IPS DF 6.9 (cell line): ENCODE results near the gene SEC14L2.

Source experiments
- DNase-seq: peaks from one replicate; pipeline ENCODE4 v3.0.0-alpha.2; 2013; ENCODE audit warnings: low read depth, low spot score
- H3K27ac ChIP-seq: one replicate; pipeline ENCODE4 v1.5.1; 2013; ENCODE audit warnings: low read length, control low read depth
- H3K27me3 ChIP-seq: 2 replicates; pipeline ENCODE4 v1.6.1; 2013; ENCODE audit warnings: mild to moderate bottlenecking, low read length; ENCODE audit not compliant: control insufficient read depth, insufficient read depth
- H3K36me3 ChIP-seq: 2 replicates; pipeline ENCODE4 v1.6.1; 2013; ENCODE audit warnings: low read length; ENCODE audit not compliant: control insufficient read depth, insufficient read depth
- H3K4me1 ChIP-seq: 2 replicates; pipeline ENCODE4 v1.6.1; 2013; ENCODE audit warnings: low read length; ENCODE audit not compliant: control insufficient read depth, insufficient read depth
- H3K4me3 ChIP-seq: 2 replicates; pipeline ENCODE4 v1.5.1; 2013; ENCODE audit warnings: mild to moderate bottlenecking, low read length
- H3K9me3 ChIP-seq: 2 replicates; pipeline ENCODE4 v1.6.1; 2013; ENCODE audit warnings: low read length, inconsistent platforms; ENCODE audit not compliant: control insufficient read depth, insufficient read depth
- WGBS: extraction: QIAGEN DNeasy Blood & Tissue Kit; methylation state at CpG from one replicate; pipeline ENCODE4 v1.1.7; 2013; ENCODE audit warnings: mixed read lengths, missing lambda C conversion rate; ENCODE audit not compliant: insufficient read length, insufficient coverage; 5-methylcytosine and 5-hydroxymethylcytosine counted together

Gene SEC14L2

DNA sequence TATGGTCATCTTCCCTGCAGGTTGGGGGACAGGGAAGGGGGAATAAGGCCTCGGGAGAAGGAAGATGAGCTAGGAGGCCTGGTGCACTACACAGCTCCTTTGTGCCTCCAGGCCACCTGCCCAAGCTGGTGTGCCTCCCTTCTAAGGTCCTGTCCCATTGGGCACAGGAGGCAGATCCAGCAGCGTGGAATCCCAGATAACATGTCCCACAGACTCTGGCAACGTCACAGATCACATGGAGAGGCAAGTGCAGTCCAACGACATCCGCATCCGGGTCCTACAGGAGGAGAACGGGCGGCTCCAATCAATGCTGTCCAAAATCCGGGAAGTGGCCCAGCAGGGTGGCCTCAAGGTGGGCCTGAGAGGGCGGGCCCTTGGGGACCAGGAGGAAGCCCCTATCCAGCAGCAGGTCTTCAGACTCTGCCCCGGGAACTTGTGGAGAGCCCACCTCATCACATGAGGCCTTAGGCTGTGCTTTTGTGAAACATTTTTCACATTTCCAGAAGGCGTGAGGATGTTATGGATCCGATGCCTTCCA is 21.4 kb upstream of the SEC14L2 start:
- no peak overlapping the region for H3K27ac ChIP-seq
- no peaks in the 10 kb centered on the region for H3K4me1 ChIP-seq
- H3K9me3 ChIP-seq = no peaks in the 10 kb centered on the region
- H3K4me3 ChIP-seq = no peak overlapping the region
- peaks cover 4% of the 10 kb centered on the region; the same call in 1 of the 2 replicates for H3K36me3 ChIP-seq
- H3K27me3 ChIP-seq = no peaks in the 10 kb centered on the region
- WGBS = no CpG with 5 or more reads among the region's 13 CpGs
- no peak for DNase-seq

DNA sequence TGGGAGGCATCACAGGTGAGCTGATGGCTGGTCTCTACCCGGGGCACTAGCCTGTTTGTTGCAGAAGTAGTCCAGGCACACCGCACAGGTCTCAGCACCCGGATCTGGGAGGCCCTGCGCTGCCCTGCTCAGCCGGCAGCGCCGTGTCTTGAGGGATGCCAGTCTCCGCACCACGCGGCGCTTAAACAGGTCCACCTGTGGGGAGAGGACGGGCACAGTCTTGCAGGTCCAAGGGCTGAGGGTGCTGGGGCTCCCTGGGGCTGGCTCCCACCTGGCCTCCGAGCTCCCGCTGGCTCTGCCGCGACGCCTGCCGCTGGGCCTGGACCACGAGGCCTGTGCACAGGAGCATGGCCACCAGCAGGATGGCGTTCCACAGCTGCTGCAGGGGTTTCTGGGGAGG is 16.8 kb upstream of the SEC14L2 start:
- H3K4me1 ChIP-seq = no peaks in the 10 kb centered on the region
- H3K36me3 ChIP-seq = peaks cover 4% of the 10 kb centered on the region; the same call in 1 of the 2 replicates
- no peaks in the 10 kb centered on the region for H3K9me3 ChIP-seq
- WGBS = no CpG with 5 or more reads among the region's 20 CpGs
- H3K27ac ChIP-seq = no peak overlapping the region
- DNase-seq = no peak
- H3K27me3 ChIP-seq = no peaks in the 10 kb centered on the region
- no peak overlapping the region for H3K4me3 ChIP-seq

DNA sequence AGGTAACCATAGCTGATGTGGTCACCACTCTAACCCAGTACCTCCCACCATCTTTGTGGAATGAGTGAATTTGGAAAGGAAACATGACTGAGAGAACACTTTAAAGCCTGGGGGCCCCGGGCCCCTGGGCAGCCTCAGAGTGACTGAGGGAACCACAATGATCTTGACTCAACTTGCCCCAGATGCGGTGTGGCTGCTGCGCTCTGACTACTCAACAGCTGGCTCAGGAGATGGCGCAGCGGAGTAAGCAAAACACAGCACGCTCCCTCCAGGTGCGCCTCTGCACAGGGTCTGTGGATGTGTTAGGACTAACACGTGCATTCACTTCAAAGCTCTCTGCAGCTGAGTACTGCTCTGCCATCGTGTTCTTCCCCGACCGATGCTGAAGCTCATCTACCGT is 15.6 kb upstream of the SEC14L2 start:
- no peak overlapping the region for H3K27ac ChIP-seq
- no peaks in the 10 kb centered on the region for H3K4me1 ChIP-seq
- no peak for DNase-seq
- WGBS = no CpG with 5 or more reads among the region's 12 CpGs
- peaks cover 4% of the 10 kb centered on the region; the same call in 1 of the 2 replicates for H3K36me3 ChIP-seq
- no peaks in the 10 kb centered on the region for H3K9me3 ChIP-seq
- no peaks in the 10 kb centered on the region for H3K27me3 ChIP-seq
- H3K4me3 ChIP-seq = no peak overlapping the region

DNA sequence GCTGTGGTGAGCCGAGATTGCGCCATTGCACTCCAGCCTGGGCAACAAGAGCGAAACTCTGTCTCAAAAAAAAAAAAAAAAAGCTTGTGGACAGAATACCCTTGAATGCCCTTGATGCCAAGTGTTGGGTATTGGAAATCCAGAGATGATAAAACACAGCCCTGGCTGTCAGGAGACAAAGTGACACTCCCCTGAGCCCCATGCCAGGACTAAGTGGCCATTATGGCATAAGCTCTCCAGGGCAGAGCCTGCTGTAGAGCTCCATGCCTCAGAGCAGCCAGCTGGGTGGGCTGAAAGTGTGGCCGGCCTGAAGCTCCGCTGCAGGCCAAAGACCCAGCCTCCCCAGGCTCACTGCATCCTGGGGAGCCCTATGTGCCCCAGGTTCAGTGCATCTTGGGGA is 14.5 kb upstream of the SEC14L2 start:
- no peaks in the 10 kb centered on the region for H3K9me3 ChIP-seq
- DNase-seq = no peak
- H3K36me3 ChIP-seq = peaks cover 4% of the 10 kb centered on the region; the same call in 1 of the 2 replicates
- no peak overlapping the region for H3K4me3 ChIP-seq
- WGBS = no CpG with 5 or more reads among the region's 5 CpGs
- 0 out of 2 replicates have a peak, but pooled peaks cover 2% of the 10 kb centered on the region for H3K4me1 ChIP-seq
- H3K27ac ChIP-seq = no peak overlapping the region
- no peaks in the 10 kb centered on the region for H3K27me3 ChIP-seq

DNA sequence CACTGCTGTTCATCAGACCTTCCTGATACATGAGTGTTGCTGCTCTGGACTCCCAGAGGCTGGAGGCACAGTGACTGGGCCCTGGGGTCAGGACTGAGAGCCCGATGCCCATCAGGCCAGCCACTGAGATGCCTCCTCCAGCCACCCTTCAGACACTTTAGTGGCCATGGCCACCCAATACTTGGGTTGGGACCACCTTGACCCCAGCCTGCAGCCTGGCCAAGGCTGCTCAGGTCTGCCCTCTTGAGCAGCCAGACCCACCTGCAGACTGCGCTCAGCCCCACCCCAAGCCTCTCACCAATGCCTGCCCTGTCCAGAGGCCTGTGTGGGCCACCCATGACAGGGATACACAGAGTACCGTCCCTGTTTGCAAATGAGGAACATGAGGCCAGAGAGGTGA is 13.8 kb upstream of the SEC14L2 start:
- Histone ChIP-seq H3K27me3 (no peaks in the 10 kb centered on the region), H3K4me1 (0 out of 2 replicates have a peak, but pooled peaks cover 2% of the 10 kb centered on the region), H3K4me3 (no peak overlapping the region), H3K9me3 (no peaks in the 10 kb centered on the region), H3K36me3 (peaks cover 4% of the 10 kb centered on the region; the same call in 1 of the 2 replicates), H3K27ac (no peak overlapping the region)
- WGBS = no CpG with 5 or more reads among the region's 3 CpGs
- no peak for DNase-seq

DNA sequence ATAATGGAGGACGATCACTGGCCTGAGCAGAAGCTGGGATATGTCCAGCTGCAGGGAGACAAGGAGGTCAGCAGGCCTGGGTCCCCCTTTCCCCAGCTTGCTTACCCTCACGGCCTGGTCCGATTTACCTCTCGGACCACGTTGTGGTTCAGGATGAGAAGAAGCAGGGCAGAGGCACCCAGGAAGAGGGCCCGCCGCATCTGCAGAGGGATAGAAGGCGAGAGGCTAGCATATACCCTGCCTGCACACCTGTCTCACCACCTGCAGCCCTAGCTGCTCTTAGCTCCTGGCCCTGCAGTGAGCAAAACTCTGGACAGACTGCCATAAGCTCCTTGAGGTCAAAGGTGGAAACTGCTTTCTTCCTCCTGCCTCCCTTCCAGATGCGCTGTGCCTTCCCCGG is 10.9 kb upstream of the SEC14L2 start:
- Histone ChIP-seq H3K27ac (no peak overlapping the region), H3K27me3 (no peaks in the 10 kb centered on the region), H3K4me1 (0 out of 2 replicates have a peak, but pooled peaks cover 2% of the 10 kb centered on the region), H3K9me3 (no peaks in the 10 kb centered on the region), H3K4me3 (no peak overlapping the region), H3K36me3 (no peaks in the 10 kb centered on the region)
- no peak for DNase-seq
- WGBS = no CpG with 5 or more reads among the region's 10 CpGs

DNA sequence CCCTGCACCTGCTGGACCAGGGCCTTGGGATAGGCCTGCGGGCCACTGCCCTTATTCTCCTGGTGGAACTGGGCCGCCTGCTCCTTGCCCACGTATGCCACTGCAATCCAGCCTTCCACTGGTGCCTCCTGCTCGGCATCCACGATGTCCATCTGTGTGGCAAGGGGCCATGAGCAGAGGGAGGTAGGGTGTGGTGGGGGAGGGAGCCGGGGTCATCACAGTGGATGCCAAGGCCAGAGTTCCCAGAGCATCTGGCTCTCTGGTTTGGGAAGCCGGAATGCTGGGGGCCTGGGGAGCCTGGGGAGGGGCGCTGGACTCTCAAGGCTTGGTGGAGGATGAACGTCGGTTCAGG is 10.2 kb upstream of the SEC14L2 start:
- Histone ChIP-seq H3K4me1 (0 out of 2 replicates have a peak, but pooled peaks cover 2% of the 10 kb centered on the region), H3K27ac (no peak overlapping the region), H3K27me3 (no peaks in the 10 kb centered on the region), H3K9me3 (no peaks in the 10 kb centered on the region), H3K4me3 (peak overlapping the region; percentile 69; the same call in 1 of the 2 replicates), H3K36me3 (no peaks in the 10 kb centered on the region)
- no CpG with 5 or more reads among the region's 10 CpGs for WGBS
- no peak for DNase-seq

DNA sequence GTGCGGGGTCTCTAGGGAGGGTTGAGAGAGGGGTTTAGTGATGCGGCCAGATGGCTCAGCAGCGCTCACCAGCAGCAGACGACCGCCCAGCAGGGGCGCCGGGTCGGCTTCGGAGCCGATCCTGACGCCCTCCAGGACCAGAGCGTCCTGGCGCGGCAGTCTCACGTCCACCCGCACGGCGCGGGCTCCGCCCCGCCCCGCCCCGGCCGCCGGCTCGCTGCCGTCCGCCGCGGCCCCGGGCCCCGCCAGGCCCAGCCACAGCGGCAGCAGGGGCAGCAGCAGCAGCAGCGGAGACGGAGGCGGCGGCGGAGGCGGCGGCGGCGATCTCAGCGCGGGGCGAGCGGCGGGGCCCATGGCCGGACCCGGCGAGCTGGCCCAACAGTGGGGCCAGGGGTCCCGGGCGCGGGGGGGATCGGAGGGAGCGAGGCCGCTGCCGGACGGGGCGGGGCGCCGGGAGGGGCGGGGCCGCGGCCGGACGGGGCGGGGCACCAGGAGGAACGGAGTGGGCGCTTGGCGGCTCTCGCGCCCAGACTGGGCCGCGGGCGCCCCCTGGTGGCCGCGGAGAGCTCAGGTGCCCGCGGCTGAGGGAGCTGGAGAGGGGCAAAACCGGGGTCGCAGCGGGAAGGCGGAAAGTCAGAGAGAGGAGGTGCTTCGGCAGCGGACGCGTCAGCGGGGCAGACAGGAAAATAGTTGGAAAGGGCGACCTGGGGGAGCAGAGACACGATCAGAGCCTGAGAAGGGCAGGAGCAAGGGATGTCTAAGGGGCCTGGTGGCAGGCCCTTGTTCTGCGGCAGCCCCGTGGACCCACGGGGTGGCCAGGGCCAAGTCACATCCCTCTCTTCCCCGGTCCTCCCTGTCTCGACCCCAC is 9.6 kb upstream of the SEC14L2 start, which contains the start of gene RNF215:
TSS of gene RNF215 (minus strand) at position 452 of the 868 bp plus-strand sequence. CDS start at position 354, 98 bp downstream.
- no CpG with 5 or more reads among the region's 95 CpGs for WGBS
- peak within 1 kb of the TSS; percentile 69; the same call in 1 of the 2 replicates for H3K4me3 ChIP-seq
- H3K4me1 ChIP-seq = 0 out of 2 replicates have a peak, but pooled peaks cover 2% of the 10 kb centered on the region
- no peak within 1 kb of the TSS for H3K27ac ChIP-seq
- H3K9me3 ChIP-seq = no peaks in the 10 kb centered on the region
- H3K36me3 ChIP-seq = no peaks in the 10 kb centered on the region
- no peak for DNase-seq
- H3K27me3 ChIP-seq = no peaks in the 10 kb centered on the region

DNA sequence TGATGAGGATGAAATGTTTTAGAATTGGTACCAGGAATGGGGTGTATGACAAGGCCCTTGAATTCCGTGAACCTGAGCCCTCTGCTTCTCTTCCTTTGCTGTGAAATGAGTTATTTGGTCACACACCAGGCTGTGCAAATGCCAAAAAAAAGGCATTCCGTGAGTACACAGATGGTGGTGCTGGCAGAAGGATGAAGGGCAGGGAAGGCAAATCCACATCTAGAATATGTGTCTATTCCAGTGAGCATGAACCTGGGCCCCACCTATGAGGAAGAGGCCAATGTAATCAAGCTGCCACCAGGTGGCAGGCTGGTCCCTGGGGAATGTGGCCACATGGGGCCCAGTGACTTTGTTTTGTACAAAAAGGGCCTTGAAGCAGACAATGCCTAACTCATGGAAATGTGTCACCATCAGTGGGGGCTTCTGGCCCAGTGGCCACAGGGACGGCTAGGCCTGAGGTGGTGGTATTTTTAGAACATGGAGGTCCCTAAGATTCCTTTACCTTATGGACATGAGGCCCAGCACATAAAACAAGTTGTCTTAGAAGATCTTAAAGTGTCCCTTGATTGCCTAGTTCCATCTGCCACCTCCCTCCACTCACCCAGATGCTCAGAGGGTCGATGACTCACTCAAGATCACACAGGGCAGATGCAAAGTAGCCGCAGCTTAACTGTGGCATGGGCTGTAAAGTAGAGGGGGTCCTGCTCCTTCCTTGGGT is 5.7 kb upstream of the SEC14L2 start:
- Histone ChIP-seq H3K4me1 (peaks cover 4% of the 10 kb centered on the region; the same call in 1 of the 2 replicates), H3K9me3 (no peaks in the 10 kb centered on the region), H3K4me3 (no peak overlapping the region), H3K36me3 (no peaks in the 10 kb centered on the region), H3K27ac (no peak overlapping the region), H3K27me3 (no peaks in the 10 kb centered on the region)
- DNase-seq = no peak
- WGBS = no CpG with 5 or more reads among the region's 5 CpGs

DNA sequence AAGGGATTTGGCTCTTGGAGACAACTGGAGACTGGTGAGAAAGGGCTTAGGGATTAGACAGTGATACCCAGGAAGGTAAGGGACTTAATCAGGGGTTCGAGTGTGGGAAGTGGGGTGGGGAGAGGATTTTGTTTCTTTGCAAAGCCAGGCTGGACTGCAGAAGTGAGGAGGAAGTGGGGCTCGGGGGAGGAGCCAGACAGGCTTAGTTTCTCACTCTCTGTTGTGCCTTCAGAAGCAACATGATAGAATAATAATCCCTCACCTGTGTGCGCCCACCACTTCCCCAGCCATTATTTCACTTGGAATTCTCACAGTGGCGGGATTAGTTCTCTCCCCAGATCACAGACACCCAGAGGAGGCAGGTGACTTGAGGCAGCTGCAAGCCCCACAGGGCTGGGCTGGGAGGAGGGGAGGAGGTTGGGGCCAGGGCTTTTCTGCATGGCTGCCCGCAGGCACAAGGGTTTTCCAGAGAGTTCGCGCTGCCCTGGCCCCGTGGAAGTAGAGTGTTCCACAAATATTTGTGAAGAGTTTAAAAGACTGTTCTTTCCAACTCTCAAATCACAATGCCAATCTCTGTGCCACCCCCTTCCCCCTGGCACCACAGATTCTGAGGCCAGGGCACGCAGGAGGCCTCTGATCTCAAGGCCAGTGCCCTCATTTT is 4.0 kb upstream of the SEC14L2 start:
- H3K4me1 ChIP-seq = peaks cover 1% of the 10 kb centered on the region; the same call in 1 of the 2 replicates
- no peak overlapping the region for H3K4me3 ChIP-seq
- no peaks in the 10 kb centered on the region for H3K9me3 ChIP-seq
- H3K27me3 ChIP-seq = peaks cover 2% of the 10 kb centered on the region; the same call in 1 of the 2 replicates
- DNase-seq = no peak
- H3K27ac ChIP-seq = no peak overlapping the region
- no CpG with 5 or more reads among the region's 9 CpGs for WGBS
- no peaks in the 10 kb centered on the region for H3K36me3 ChIP-seq
